ENCODE results near the gene SLC25A46.

DNA sequence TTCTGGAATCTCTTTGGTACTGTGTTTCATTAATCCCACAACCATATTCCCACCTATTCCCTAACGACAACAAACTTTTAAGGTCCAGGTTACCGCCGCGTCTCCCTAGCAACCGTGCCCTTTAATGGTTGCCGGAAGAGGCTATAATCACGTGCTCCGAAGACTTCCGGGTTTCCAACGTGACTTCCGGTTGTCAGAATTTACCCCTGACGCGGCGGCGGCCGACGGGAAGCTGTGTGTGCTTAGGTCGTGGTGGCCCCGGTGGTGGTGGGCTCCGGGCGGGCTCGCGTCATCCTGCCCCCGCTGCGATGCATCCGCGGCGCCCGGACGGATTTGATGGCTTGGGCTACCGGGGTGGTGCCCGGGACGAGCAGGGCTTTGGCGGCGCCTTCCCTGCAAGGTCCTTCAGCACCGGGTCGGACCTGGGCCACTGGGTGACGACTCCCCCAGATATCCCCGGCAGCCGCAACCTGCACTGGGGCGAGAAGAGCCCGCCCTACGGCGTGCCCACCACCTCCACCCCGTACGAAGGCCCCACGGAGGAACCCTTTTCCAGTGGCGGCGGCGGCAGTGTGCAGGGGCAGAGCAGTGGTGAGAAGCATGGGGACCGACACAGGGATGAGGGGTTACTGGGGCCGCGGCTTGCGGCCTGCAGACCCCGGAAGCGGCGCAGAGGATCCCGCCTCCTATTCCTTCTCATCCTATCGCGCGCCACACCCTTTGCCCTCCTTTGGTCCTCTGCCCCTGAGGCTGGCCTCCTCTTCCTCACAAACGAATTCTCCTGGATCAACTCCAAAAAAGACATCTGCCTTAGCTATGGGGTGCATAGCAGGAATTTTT lies at the start of gene SLC25A46:
- TF ChIP-seq, protein P1, sequence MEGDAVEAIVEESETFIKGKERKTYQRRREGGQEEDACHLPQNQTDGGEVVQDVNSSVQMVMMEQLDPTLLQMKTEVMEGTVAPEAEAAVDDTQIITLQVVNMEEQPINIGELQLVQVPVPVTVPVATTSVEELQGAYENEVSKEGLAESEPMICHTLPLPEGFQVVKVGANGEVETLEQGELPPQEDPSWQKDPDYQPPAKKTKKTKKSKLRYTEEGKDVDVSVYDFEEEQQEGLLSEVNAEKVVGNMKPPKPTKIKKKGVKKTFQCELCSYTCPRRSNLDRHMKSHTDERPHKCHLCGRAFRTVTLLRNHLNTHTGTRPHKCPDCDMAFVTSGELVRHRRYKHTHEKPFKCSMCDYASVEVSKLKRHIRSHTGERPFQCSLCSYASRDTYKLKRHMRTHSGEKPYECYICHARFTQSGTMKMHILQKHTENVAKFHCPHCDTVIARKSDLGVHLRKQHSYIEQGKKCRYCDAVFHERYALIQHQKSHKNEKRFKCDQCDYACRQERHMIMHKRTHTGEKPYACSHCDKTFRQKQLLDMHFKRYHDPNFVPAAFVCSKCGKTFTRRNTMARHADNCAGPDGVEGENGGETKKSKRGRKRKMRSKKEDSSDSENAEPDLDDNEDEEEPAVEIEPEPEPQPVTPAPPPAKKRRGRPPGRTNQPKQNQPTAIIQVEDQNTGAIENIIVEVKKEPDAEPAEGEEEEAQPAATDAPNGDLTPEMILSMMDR (IDR thresholded peaks at IDR 0.05), result no peak
- TF ChIP-seq EZH2 (IDR thresholded peaks at IDR 0.05) (peak; percentile 63), EZH2phosphoT487 (IDR thresholded peaks at IDR 0.05) (peak; percentile 43)

Measured in neural progenitor cell (in vitro differentiated cells).